Pulmonary artery endothelial cell (primary cell): Measurements from ENCODE around the gene SIGLEC8. TPM values are rescaled to one million over a fixed set of nuclear protein-coding genes. Genes with fewer than 3 reads are reported as not detected.
"Not testable (repeated sequence)": the region's sequence is repeated elsewhere in the genome, so short reads cannot be mapped to it uniquely, and the experiment has no call there.

Experiments
- DNase-seq: peaks from one replicate; pipeline ENCODE4 v3.0.0-alpha.2; 2011; ENCODE audit warnings: low read depth, low spot score
- total RNA-seq: library from RNA; depleted of rRNA; stranded (reverse); fragments of >200 nt; gene quantifications from 2 replicates; pipeline ENCODE4 v1.2.3, GENCODE V29; 2014

The SIGLEC8 gene
- total RNA-seq: not detected in 2 replicates

DNA sequence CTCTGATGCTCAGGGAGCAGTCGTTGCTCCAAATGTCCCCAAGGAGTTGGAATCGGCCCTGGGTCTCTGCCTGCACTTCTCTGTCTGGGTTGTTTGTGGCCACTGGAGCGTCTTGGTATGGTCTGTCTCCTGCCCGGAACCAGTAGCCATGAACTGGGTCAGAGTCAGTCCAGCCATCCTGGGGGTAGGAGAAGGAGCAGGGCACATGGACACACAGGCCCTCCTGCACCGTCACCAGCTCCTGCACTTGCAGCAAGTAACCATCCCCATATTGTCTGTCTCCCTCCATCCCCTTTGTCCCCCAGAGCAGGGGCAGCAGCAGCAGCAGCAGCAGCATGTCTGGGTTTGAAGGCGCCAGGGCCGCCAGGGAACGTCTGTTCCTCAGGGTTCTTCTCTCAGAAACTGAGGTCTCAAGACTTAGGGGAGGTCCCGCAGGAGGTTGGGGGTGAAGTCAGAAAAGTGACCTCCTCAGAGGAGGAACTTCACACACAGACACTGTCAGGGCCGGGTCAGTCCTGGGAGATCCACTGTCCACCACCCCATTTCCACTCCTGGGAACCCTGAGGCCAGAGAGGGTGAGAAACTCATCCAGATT is at the start of gene SIGLEC8:
SIGLEC8 (minus strand) TSS at position 404 of the 595 bp plus-strand sequence; CDS start at position 337, 67 bp downstream.
- no peak for DNase-seq

DNA sequence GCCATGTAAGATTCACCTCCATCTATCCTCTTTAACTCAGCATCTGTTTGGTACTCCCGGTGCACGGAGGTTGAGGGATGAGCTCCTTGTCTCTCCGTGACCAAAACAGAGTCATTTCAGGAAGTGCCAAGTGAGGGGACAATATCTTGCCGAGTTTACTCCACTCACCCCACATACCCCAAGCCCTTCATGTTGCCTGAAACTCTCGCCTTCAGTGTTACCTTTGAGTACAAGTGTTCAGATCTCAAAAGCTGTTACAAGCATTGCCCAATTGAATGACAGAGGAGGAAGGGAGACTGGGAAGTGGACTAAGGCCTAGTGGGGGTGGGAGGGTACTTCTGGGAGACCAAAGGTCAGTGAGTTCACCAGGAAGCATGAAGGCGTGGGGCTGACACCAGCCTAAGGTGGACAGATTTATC is 49.4 kb upstream of the SIGLEC8 start:
- no peak for DNase-seq

DNA sequence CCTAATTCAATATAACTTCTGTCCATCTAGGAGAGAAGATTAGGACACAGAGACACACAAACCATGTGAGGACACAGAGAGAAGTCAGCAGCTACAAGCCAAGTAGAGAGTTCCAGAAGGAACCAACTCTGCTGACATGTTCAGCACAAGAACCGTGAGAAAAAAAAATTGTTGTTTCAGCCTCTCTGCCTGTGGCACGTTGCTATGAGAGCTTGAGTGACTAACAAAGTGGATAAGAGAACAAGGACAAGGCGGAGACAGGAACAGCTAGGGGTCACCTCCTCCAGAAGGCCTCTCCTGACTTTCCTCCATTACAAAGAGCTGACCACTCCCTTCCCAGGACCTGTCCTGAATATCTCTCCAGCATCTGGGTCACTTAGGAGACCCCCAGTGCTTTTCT is 48.9 kb upstream of the SIGLEC8 start:
- no peak for DNase-seq

DNA sequence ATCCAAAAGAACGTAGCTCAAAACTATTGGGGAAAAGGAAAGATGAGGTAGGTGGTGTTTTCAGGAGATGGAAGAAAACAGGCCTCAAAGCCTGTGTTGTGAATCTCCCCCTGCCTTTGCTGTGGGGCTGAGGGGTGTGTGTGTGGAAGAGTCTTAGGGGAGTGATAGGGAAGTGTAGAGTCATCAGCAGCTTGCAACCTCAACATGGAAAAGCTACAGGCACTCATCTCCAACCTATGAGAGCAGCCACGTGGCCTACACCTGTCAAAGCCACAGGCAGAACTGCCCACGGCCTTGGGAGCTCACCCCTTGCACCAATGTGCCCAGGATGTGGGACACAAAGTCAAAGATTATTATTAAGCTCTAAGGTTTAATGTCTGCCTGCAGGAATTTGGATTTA is 47.6 kb upstream of the SIGLEC8 start:
- no peak for DNase-seq

DNA sequence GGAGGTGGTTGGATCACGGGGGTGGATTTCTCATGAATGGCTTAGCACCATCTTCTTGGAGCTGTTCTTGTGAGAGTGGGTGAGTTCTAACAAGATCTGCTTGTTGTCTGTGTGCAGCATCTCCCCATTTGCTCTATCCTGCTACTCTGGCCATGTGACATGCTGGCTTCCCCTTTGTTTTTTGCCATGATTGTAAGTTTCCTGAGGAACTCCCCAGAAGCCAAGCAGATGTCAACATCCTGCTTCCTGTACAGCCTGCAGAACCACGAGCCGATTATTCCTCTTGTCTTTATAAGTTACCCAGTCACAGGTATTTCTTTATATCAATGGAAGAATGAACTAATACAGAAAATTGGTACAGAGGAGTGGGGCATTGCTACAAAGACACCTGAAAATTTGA is 45.6 kb upstream of the SIGLEC8 start:
- DNase-seq: no peak

DNA sequence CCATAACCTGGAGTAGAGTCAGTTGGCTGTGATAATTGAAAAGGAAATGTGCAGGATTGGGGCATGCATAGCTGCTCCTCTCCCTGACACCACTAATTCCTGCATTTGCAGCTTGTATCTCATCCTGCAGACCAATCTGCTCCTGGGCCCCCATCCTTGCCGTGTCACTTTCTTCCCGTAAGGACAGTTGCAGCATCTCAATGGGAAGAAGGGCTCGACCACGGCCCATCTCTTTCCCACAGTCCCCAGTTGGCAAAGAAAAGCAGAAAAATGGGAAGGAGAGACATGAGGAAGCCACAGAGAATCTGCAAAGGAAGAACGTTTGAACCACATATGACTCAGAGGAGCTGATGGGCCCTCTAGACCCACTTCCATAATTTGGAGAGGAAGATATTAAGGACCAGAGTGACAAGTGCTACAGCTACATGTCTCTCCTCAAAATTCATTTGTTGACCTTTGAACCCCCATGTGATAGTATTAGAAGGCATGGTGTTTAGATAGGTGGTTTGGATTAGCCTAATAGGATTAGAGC is 45.1 kb upstream of the SIGLEC8 start:
- no peak for DNase-seq

DNA sequence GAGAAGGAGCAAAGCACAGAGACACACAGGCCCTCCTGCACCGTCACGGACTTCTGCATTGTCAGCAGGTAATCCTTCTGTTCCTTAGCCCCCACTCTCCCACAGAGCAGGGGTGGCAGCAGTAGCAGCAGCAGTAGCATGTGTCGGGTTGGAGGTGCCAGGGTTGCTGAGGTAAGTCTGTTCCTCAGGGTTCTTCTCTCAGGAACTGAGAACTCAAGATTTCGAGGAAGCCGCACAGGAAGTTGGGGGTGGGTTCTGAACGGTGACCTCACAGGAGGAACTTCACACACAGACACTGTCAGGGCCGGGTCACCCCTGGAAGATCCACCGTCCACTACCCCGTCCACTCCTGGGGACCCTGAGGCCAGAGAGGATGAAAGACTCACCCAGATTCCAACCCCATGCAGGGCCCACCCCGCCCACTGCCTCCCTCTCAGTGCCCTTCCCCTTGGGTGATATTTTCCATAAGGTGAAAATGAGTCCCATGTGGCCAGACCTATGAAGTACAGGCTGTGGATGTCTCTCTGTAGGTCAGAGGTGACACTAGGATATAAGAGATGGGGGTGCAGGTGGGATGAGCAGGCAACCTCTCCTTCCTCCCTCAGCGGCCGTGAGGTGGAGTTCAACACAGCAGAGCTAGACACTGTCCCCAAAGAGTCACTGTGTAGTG is 43.5 kb upstream of the SIGLEC8 start, which contains the start of gene SIGLEC12:
SIGLEC12 (minus strand) TSS at position 207 of the 670 bp plus-strand sequence; CDS start at position 140, 67 bp downstream.
- no peak for DNase-seq

DNA sequence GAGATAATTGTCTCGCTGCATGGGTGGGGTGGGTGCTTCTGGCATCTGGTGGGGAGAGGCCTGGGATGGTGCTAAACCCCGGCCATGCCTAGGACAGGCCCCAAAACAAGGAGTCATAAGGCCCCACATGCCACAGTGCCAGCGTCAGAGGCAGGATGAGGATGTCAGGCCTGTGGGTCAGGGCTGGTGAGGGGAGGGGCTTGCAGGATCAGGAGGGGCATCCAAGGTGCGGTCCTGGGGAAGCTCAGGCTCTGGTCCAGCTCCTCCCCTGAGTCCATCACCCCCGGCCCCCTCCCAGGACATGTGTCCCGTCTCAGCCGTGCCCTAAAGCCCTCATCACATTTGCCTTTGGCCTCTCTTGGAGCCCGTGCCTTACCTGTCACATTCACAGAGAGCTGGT is 42.7 kb upstream of the SIGLEC8 start:
- DNase-seq: not testable (repeated sequence)

DNA sequence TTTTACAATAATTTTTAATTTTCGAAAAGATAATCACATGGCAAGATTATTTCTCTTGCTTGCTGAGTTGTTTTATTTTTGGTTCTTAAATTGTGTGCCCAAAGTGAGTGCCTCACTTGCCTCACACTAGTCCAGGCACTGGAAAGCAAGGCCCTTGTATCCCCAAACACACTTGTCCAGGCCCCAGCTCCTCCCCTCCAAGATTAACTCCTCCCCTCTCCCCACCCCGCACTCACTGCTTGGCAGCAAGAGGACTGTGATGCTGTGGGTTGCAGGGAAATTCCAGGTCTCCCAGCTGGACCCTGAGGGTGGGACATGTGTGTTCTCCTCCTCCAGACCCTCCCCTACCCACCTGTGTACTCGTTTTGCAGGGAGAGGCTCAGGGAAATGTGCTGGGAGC is 39.4 kb upstream of the SIGLEC8 start:
- DNase-seq: no peak

DNA sequence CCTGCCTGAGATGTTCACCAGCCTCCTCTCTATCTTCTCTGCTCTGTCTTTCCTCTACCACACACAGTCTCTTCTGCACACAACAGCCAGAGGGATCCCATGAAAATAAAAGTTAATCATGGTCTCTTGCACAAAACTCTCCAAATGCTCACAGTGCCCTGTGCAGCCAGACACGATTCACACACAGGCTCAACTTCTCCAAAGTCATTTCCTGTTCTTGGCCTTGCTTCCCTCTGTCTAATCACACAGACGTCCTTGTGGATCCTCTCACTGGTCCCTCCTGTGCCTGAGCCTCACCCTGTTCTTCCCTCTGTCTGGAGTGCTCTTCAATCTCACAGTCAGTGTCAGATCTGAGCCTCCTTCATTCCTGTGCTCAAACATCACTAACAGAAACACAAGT is 35.5 kb upstream of the SIGLEC8 start:
- DNase-seq: no peak

DNA sequence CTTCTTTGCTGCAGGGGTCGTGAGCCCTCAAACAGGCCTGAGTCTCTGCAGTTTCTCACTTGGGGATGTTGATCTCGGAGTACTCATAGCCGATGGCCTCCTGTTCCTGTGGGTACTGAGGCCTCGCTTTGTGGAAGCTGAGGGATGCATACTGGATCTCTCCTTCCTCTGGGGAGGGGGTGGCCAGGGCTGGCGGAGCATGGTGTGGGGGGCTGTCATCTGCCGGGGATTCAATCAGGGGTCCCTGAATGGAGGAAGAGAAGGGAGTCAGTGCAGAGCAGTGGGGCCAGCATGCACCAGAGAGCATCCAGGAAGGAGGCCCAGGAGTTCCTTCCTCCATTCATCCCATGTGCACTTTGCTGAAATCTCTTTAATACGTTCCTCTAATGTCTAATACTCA is 33.3 kb upstream of the SIGLEC8 start:
- no peak for DNase-seq

DNA sequence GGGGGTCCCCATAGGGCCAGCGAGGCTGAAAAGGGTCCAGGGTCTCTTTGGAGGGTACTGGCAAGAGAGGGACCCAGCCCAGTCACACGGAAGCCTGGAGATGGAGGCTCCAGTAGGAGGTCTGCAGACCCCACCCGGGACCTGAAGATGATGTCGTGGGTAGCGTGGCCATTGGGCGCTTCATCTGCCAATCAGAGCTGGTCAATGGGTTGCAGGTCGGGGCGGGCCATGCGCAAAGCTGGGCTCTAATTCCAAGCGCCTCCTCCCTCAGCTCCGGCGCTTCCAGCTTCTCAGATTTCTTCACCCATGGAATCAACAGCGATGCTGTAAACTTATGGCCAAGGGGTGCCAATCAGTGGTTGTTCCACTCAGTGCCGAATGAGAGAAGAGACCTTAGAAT is 32.4 kb upstream of the SIGLEC8 start:
- no peak for DNase-seq

DNA sequence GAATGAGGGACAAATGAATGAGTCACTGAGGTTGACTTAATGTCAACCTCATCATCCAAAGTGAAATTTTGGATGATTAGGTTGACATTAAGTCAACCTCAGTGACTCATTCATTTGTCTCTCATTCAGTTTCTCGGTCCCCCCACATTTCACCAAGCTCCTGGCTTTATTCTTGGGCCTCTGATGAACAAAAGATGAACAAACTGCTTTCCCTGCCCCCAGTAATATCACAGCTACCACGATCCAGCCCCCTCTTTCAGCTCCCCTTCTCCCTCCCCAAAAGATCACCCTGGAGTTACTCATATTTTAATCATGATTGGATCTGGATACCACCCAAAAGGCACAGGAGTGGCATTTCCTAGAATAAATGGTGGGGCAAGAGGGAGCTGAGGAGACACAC is 30.9 kb upstream of the SIGLEC8 start:
- DNase-seq: no peak

DNA sequence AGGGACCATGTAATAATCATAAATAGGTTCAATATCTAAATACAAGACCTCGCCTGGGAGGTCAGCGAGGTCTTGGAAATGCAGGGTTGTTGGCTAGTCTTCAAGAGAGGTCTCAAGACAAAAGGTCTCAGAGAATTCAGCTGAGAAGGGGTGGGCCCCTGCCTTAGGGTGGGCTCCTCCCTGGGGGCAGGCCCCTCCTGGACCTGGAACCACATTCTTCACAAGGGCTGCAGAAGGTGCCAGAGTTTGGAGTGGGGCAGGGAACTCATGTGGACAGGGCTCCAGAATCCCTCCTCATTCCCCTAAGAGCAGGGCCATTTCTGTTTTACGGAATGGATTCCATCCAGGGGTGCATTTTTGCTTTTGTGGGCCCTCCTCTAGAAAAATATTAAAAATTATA is 30.2 kb upstream of the SIGLEC8 start:
- DNase-seq: no peak

DNA sequence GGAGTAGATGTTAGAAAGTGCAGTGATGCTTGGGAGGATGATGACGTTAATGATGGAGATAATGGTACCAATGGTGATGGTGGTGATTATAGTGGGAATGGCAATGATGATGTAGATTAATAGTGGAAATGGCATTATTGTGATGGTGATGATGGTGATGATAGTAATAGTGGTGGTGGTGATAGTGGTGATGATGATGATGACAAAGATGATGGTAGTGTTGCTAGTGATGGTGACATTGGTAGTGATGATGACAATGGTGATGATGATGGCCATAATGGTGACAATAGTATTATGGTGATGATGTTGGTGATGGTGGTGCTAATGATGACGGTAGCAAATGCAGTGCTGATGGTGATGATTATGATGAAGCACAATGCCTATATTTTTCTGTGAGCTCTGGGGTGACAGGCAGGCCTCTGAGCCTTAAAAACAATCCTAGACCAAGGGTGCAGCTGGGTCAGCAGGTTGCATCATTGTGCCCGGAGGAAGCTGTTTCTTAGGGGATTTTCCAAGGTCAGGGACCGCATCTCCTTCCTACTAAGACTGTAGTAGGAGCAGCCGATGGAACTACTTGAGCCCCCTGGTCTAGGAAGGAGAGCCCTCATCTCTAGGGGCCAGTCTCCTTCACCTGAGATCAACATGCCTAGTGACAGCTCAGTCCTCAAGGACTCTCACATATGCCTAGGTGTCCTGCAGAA is 27.9 kb upstream of the SIGLEC8 start:
- DNase-seq: no peak

DNA sequence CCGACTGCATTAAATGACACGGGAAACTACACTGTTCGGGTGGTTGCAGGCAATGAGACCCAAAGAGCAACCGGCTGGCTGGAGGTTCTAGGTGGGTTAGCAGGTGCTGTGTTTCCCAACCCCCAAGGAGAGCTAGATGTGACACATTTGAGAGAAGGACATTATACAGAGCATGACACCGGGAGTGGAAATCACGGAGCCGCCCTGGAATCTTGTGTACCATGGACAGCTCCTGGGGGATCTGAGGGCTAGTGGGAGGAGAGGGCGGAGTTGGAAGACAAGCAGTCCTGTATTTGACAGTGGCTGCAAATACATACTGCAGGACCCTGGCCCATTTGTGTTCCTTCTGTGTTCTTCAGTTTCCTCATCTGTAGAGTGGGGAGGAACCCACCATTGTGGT is 22.3 kb upstream of the SIGLEC8 start:
- no peak for DNase-seq

DNA sequence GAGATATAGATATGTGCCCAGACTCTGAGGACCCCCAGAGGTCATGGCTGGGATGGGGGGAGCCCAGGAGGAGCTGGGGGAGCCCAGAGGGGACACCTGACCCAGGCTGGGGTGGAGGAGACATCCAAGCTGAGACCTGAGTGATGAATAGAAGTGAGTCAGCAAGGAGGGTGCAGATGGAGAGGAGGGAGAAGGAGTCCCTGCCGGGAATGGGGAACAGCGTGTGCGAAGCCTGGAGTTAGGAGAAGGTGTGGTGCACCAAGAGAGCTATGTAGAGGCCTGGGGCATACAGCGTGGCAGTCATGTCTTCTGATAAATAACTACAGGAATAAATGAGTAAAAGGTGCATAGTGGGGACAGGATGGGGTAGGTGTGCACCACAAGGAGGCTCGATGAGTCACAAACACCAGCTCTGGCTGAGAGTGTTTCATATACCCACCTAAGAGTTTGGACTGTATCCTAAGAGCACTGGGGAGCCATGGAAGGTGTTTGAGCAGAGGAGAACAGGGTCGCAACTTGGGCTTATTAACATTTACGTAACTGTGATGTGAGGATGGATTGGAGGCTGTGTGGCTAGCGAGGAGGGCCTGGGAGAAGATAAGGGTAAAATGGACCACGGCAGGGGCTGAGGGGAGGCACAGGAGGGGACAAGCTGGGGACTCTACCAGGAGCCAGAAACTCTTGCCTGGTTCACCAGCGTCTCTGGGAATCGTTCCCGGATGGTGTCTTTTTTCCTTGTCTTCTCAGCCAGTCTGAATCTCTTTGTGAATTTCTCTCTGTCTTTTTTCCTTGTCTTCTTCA is 21.5 kb upstream of the SIGLEC8 start:
- no peak for DNase-seq

DNA sequence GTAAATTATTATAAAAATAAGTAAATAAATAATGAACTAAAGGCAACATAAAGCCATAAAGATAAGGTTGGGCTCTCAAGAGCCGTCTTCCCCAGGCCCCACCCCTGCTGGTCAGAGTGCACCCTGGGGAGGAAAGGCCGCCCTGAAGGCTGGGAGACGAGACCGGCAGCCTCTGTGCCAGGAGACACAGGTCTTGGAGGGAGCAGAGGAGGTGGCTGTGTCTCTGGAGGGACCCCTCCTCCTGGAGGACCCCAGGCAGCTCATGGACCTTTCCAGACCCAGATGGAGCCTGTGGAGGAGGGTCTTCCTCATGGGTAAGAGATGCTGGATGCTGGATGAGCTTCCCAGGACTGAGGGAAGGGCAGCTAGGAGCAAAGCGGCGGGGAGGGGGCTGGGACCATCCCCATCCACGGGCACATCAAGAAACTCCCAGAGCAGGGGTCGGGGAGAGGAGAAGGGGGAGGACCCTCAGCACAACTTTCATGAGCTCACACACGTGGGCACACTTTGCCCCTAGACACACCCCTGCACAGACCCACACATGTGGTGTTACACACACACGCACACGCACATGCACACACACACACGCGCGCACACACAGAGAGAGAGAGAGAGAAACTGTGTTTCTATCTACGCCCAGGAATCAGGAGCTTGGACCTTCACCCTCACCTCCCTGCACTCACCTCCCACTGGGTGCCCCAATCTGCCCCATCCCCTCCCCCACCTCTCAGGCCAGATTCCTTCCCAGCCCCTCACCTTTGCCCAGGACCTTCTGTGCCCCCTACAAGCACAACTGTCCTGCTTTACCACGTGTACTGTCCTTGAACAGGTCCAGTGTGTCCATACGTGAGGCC is 20.4 kb upstream of the SIGLEC8 start, which contains the start of gene CEACAM18:
CEACAM18 (plus strand) TSS at position 159 of the 854 bp plus-strand sequence.
- DNase-seq: no peak

DNA sequence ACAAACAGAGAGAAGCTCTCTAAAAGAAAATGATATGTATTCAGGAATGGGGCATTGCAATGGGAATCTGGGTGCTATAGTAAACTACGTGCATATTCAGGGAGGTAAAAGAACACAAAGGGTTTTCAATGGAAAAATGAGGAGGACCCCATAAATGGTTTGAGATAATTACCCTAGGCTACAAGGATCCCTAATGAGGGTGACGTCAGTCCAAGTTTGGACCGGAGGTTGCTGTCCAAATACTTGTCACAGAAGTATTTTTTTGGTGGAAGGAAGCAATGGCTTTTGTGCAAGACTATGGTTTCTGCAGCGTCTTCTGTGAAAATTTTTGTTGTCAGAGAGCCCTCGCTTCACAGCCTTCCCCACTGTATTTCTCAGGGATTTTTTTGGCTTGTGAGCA is 19.1 kb upstream of the SIGLEC8 start:
- DNase-seq: no peak

DNA sequence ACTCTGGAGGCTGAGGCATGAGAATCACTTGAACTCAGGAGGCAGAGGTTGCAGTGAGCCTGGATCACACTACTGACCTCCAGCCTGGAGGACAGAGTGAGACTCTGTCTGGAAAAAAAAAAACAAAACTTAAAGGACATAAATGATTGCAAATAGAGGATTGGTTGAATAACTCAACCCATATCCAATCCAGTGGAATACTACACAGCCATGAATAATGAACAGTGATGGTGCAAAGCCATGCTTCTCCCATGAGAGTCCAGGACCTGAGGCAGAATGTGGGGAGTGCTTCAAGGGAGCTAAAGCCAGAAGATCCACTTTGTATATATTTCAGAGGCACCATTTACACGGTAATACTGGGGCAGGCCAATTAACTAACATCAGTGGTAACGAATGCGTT is 17.9 kb upstream of the SIGLEC8 start:
- no peak for DNase-seq
